ENCODE results near the gene TGM1.
"Not testable (repeated sequence)": the region's sequence is repeated elsewhere in the genome, so short reads cannot be mapped to it uniquely, and the experiment has no call there.

Gene TGM1

DNA sequence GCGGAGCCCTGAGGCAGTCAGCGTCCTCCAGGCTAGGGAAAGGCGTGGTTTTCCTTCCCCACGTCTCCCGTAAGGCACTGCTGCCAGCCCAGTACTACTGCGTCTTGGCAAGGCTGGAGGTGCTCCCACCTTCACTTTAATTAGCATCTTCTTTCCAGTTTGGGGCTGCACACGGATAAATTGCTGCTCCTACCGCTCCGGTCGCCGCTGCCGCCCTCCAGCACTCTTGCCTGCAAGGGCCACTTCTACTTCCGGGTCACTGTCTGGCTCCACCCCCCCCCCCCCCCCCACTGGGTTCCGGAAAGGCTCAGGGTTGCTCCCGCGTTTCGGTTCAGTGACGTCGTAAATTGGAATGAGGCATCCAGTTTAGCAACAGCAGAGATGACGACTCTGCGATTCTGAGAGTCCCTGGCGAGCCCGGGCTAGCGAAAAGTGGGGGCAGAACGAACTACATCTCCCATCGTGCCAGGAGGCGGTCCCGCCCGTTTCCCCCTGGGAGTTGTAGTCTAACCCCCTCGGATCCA, 30.8 kb downstream of the TGM1 start, which contains the start of gene NEDD8:
TSS of gene NEDD8 (minus strand) at position 247 of the 524 bp plus-strand sequence. CDS start at position 147, 100 bp downstream.
- peak; percentile 81 to 96 for DNase-seq

GRCh38 chr14:24231263-24232120, 31.5 kb downstream of the TGM1 start:
- no peak for DNase-seq

DNA sequence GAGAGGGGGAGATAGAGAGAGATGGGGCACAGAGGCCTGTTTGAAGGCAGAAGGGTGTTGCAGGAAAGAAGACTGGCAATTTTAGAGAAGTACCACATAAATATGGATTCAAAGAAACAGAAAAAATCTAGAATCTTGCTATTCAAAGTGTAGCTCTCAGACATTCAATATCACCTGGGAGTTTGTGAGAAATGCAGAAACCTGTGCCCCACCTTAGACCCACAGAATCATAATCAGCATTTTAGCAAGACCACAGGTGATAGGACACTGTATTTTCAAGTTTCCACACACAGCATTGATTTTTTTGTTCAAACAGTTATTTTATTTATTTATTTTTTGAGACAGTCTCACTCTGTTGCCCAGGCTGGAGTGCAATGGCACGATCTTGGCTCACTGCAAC, 34.1 kb downstream of the TGM1 start:
- no peak for DNase-seq

GRCh38 chr14:24226473-24226872, 36.5 kb downstream of the TGM1 start:
- no peak for DNase-seq

- no peak for DNase-seq
These were observed 38.3 kb downstream of the TGM1 start for GRCh38 chr14:24224618-24225071.

- not testable (repeated sequence) for DNase-seq
These were observed 40.0 kb downstream of the TGM1 start for GRCh38 chr14:24222987-24223386.

GRCh38 chr14:24219521-24219920, 43.5 kb downstream of the TGM1 start:
- no peak for DNase-seq

GRCh38 chr14:24219080-24219479, 43.9 kb downstream of the TGM1 start:
- no peak for DNase-seq

GRCh38 chr14:24216876-24217275, 46.1 kb downstream of the TGM1 start:
- not testable (repeated sequence) for DNase-seq

- no peak for DNase-seq
These were observed 46.7 kb downstream of the TGM1 start for GRCh38 chr14:24216345-24216699.

DNA sequence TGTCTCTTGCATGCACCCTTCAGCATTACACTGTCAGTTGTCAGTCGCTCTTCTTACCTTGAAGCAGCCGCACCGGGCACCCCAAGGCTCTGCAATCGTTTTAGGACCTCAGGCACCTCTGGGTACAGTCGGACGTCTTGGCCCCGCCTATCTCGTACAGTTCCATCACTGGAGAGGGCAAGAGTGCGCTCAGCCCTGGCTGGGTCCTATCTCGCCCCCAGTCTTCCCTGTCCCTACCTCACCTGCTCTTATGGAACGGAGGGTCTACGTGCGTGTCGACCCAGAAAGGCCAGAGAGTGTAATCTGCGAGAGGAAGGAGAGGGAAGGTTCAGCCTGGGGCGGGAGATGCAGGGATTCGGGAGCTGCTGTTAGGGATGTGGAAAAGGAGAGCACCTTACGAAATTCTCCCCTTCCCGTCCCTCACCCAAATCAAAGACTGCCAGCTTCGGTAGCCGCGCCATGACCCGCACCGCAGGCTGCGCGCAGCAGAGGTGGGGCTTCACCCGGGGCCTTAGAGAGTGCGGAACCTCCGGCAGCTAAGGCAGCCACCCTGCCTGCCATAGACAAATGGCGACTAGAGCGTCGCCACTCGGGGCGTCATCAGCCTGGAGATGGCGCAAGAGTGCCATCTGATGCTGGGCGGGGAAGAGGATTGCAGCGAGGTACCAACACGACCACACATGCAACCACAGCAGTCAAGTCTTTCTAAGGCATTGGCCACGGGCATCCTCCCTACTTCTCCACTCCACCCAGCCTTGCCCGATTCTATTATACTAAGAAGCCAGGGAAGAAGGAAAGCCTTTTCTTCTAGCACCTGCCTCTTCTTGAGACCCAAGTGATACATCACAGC, 47.3 kb downstream of the TGM1 start, which contains the start of gene MDP1:
TSS of gene MDP1 (minus strand) at position 572 of the 850 bp plus-strand sequence. CDS start at position 461, 111 bp downstream.
- DNase-seq = peak; percentile 79 to 88

GRCh38 chr14:24213866-24214662, 48.9 kb downstream of the TGM1 start:
- no peak for DNase-seq

DNA sequence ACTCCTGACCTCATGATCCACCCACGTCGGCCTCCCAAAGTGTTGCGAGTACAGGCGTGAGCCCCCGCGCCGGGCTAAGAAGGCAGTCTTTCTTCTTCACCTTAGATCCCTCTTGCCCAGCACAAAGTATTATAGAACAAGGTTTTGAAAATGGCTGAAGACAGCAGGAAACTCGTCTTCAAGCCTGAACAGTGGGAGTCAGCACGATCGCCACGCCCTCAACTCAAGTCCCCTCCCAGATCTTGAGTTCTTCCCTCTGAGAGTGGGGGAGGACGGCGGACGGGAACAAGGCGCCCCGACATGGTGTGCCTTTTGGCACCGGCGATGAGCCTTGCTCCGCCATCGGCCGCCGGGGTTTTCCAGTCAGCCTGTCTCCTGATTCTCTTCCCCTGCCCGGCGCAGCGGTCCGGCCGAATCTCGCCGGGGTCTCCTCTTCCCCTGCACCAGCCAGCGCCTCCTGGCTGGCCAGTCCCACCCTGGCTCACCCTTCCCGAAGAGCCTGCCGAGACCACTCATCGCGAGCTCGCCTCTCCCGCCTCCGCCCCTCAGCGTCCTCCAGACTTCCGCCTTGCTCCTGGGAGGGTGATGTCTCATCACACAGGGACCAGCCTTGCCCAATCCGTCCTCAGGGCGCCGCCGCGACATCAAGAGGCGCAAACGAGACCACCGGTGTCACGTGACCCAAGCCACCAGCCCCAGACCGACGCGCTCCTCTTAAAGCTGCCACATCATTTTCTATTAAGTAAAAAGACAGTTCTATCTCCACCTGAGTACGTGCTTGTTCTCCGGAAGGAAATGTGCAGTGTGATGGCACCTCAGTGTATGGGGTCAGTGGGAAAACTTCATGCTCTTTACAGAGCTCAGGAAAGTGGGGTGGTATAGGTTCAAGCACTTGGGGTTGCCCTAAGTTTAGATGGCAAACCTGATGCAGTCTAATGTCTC, 49.8 kb downstream of the TGM1 start, which contains the start of gene CHMP4A:
TSS of gene CHMP4A (minus strand) at position 565 of the 942 bp plus-strand sequence. CDS start at position 516, 49 bp downstream.
- DNase-seq = peak; percentile 83 to 99

GRCh38 chr14:24211311-24211710, 51.7 kb downstream of the TGM1 start:
- no peak for DNase-seq

DNA sequence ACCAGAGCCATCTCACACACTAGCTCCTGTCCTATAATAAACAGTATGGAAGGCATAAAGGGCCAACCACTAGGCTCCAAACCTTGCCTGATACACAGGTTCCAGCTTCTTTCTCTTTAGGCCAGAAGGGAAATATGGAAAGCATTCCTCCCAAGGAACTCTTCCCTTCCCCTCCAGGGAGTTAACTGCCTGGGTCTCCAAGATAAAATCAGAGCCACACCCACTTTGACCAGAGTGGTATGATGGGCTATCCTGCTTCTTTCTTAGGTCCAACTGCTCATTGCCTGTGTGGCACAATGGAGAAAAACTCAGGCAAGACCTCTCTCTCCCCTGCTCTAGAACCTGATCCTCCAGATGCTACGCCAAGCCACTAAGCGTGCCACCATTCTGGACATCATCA, 55.4 kb downstream of the TGM1 start:
- no peak for DNase-seq

DNA sequence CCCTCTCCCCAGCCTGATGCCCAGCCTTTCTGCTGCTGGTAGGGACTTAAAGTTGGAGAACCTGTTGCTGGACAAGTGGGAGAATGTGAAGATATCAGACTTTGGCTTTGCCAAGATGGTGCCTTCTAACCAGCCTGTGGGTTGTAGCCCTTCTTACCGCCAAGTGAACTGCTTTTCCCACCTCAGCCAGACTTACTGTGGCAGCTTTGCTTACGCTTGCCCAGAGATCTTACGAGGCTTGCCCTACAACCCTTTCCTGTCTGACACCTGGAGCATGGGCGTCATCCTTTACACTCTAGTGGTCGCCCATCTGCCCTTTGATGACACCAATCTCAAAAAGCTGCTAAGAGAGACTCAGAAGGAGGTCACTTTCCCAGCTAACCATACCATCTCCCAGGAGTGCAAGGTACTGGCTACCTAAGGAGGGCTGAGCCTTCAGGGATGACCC, 55.8 kb downstream of the TGM1 start:
- DNase-seq = no peak

GRCh38 chr14:24206260-24207103, 56.5 kb downstream of the TGM1 start:
- DNase-seq = no peak

GRCh38 chr14:24204163-24205146, 58.5 kb downstream of the TGM1 start:
- no peak for DNase-seq
